Cerebellar cortex (tissue), 1 donor: ENCODE measurements around the gene OVOL3.
"Not testable (repeated sequence)": the region's sequence is repeated elsewhere in the genome, so short reads cannot be mapped to it uniquely, and the experiment has no call there.

ENCODE experiments used
- DNase-seq: peaks from one replicate; pipeline ENCODE4 v3.0.0-alpha.2; 2015; ENCODE audit warnings: low spot score

OVOL3 gene

DNA sequence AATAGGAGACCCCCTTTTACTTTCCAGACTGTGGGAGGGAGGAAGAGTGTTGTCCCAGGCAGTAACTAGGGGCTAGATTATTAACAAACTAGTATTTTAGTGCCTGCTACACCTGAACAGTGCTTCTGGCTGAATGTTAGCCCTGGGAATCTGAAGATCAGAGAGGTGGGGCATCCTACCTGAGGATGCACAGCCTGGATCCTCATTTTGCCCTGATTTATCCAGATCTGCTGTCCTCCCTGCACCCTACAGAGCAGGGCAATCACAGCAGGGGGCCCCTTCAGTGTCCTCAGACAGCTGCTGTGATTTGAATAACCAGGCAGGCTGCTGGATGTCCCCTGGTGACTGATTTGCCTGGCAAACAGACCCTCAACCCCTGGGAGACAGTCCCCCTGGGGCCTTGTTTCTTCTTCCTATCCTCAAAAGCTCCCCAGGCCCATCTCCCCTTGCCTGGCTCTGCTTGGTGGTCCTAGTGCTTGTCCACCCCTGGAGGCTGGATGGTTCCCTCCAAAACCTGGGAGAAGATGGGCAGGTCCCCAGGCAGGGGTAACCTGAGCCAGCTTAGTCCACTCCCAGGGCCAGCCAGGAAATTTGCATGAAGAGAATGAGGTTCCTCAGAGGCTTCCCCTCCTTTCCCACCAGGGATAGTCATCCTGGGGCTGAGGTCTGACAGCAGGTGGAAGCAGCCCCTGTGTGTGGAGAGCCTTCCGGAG is at the start of gene OVOL3:
Gene OVOL3, plus strand, starts transcription at position 657 of the 713 bp plus-strand sequence. CDS start 60 bp downstream, outside the sequence.
- no peak for DNase-seq

DNA sequence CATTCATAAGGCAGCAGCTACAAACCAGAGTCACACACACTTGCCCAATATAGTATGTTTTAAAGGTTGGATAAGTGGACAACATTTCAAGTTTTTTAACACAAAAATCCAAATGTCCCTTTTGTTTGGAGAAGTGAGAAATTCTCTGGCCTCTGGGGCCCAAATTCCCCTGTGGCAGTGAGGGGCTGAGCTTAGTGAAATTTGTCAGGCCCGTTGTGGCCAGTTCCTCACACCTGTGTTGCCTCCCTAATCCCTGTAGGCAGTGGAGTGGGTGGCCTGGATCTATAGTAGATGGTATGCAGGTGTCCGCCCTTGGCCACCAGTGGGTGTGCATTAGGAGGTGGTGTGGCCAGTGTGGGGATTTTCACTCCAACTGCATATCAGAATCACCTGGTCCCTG is 49.6 kb upstream of the OVOL3 start:
- no peak for DNase-seq

DNA sequence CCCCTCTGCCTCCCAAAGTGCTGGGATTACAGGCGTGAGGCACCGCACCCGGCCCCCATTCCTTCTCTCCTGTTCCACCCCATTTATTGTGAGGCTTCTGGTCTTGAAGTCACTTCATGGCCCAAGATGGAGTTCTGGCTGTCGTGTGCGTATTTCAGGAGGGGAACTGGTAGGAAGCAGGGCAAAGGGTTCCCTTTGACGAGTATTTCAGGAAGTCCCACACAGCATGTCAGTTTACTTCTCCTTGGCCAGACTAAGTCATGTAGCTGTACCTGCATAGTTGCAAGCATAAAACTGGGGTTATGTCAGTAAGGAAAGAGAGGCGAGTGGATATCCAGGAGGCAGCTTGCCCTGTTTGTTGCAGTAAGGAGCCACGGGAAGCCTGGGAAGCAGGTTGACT is 46.1 kb upstream of the OVOL3 start:
- no peak for DNase-seq

DNA sequence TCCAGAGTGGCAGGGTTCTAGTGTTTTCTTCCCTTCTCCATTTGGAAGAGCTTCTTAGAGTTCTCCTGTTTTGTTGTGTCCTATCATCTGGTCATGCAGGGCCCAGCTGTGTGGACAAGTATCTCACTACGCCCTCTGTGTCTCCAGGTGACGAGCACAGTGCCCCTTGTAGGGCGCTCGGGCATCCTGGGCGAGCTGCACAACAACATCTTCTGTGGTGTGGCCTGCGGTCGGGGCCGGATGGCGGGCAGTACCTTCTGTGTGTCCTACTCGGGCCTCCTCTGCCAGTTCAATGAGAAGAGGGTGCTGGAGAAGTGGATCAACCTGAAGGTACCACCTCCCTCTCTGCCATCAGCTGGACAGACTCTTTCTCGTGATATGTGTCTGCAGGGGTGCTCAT is 43.3 kb upstream of the OVOL3 start:
- no peak for DNase-seq

DNA sequence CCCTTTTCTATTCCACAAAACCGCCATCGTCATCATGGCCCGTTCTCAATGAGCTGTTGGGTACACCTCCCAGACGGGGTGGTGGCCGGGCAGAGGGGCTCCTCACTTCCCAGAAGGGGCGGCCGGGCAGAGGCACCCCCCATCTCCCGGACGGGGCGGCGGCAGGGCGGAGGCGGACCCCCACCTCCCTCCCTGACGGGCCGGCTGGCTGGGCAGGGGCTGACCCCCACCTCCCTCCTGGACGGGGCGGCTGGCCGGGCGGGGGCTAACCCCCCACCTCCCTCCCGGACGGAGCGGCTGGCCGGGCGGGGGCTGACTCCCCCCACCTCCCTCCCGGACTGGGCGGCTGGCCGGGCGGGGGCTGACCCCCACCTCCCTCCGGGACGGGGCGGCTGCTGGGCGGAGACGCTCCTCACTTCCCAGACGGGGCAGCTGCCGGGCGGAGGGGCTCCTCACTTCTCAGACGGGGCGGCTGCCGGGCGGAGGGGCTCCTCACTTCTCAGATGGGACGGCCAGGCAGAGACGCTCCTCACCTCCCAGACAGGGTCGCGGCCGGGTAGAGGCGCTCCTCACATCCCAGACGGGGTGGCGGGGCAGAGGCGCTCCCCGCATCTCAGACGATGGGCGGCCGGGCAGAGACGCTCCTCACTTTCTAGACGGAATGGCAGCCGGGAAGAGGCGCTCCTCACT is 42.0 kb upstream of the OVOL3 start:
- not testable (repeated sequence) for DNase-seq

DNA sequence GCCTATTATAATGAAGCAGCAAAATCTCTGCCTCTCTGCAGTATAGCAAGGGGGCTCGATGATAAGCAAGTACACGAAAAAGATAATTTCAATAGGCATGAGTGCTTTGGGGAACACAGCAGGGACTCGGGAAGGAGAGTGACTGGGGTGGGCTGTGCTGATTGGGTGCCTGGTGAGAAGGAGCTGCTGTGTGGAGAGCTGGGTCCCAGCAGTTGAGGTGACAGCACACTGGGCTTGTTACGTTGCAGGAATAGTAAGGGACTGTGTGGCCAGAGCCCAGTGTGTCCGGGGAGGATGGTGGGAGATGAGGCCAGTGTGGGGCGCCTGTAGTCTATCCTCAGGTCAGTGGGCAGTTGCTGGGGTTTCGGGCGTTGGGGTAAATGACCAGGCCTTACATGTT is 38.9 kb upstream of the OVOL3 start:
- DNase-seq, result no peak

DNA sequence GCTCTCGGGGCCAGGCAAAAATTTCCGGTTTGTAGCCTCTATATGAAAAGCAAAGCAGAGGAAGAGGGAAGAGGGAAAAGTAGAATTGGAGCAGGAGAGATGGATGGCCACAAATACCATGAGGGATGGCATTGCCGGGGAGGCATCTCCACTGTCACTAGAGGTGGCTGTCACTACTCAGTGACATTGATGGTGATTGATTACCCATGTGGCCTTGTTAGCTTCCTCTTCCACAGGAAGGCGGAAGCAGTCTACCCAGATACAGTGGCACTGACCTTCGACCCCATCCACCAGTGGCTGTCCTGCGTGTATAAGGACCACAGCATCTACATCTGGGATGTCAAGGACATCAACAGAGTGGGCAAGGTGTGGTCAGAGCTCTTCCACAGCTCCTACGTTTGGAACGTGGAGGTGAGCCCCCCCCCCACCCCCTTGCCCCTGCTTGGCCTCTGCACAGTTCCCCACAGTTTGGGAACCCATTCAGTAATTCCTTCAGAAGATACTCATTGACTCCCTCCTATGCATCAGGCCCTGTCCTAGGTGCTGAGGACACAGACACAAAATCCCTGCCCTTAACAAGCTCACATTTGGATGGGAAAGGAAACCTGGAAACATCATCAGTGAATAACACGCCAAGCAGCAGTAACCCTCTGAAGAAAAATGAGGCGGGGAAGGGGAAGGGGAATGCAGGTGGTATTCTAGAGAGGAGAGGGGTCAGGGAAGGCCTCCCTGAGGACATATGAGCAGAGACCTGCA is 37.6 kb upstream of the OVOL3 start:
- no peak for DNase-seq

DNA sequence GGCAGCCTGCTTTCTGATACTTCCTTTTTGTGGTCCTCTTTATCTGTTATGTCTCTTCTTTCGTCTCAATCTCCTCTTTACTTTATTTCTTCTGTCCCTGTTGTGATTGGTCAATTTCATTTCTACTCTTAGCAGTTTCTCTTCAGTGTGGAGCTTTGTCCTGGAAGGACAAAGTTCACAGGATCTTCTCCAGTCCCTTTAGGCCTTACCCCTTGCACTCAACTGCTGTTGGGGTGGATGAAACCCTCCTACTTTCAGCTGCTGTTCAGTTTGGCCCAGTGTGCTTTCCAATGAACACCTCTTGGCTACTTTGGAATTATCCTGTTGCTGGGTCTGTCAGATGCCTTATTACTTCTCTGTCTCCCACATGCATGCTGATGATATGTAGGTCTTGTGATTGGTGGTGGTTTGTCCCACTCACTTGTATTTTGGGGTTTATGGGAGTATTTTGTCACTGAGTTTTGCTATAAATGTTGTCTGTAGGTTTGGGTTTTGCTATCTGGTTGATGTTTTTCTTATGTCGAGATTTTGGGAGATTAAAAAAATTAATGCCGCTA is 31.5 kb upstream of the OVOL3 start:
- no peak for DNase-seq

DNA sequence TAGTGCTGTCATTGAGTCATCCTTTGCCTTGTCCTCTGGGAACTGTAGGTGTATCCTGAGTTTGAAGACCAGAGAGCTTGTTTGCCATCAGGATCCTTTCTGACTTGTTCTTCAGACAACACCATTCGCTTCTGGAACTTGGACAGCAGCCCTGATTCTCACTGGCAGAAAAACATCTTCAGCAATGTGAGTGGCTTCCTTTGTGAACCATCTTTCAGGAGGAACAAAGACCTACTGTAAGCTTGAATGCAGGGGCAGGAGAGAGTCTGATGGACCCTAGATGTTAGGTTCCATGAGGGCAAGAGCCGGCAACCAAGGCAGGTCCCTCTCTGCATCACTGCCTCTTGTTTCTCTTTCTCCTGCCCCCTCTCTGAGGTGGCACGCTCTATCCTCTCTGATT is 29.6 kb upstream of the OVOL3 start:
- DNase-seq, result no peak

DNA sequence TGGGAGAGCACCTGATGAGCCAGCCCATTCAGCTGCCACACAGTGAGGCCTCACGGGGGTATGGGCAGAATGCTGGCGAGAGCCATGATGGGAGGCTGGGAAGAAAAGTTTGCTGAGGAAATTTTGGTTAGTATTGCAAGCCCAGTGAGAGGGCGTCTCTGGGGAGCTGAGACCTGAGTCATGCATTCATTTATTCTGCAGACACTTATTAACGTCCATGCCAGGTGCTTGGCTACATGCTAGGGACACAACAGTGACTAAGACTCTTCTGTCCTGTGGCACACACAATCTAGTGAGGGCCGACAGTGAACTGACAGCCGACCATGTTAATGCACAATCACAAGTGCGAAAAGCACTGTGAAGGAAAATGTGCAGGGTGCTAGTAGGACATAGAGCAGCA is 29.0 kb upstream of the OVOL3 start:
- DNase-seq, result no peak

DNA sequence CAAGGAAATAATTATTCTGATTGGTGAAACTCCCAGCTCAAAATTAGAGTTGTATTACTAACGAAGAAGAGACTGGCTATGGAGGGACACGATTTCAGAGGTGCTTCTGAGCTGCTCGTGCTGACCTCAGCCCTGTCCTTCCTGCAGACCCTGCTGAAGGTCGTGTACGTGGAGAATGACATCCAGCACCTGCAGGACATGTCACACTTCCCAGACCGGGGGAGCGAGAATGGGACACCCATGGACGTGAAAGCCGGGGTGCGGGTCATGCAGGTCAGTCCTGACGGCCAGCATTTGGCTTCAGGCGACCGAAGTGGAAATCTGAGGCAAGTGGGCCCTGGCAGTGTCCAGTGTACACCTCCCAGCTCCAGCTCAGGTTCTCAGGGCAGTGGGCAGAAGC is 28.0 kb upstream of the OVOL3 start:
- DNase-seq, result no peak

DNA sequence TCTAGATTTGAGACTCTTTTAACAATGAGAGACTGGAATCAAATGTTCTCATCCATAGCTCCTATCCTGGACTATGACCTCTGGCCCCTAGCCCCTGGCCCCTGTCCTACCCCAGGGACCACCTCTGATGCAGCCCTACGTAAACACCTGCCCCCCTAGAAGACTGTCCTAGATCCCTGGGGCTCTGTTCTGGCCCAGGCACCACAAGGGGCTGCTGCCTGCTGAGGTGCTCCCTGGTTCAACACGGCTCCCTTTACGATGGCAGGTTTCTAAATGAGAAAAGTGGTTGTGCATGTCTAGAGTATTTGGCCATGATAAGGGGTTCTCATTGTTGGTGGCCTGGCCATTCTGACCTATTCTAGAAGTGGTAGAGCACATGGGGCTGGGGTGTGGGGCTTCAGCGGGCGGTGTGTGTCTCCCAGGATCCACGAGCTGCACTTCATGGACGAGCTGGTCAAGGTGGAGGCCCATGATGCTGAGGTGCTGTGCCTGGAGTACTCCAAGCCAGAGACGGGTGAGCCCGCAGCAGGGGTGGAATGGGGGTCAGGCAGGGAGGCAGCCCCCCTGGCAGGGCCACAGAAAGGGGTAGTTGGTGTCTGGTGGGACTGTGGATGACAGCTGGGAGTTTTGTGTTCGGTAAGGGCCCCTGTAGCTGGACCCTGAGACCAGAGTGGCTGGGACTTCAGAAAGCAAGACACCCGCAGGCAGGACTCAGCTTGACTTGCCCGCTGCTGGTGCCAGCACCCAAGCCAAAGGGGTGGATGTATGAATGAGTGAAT is 26.5 kb upstream of the OVOL3 start:
- DNase-seq, result no peak

DNA sequence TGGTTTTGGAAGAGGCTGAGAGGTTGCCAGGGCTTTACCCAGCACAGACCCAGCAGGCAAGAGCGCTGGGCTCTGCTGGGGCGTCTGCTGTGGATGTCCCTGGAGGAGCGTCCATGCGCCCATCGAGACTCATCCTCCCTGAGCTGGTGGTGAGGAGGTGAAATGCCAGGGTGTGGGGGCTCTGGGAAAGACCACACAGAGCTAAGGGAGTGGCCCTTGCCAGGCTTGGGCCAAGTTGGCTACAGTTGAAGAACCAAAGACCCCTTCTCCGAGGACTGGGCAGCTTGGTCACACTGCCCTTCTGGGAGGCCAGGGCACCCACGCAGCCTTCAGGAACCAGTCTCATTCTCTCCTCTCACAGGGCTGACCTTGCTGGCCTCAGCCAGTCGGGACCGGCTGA is 24.6 kb upstream of the OVOL3 start:
- no peak for DNase-seq

DNA sequence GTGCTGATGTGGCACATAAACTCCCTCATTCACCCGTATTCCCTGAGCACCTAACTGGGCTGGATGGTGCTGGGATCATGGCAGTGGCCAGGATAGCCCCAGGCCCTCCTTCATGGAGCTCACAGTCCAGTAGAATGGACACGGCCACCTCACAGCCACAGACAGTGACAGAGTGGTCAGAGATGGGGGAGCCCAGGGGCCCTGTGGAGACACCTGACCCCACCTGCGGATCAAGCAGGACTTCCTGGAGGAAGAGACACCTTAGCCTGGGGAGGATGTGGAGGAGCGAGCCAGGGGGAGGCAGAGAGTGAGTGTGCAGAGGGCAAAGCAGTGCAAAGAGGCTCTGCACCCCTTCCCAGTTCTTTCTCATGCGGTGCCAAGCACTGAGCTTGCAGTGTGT is 21.1 kb upstream of the OVOL3 start:
- no peak for DNase-seq

DNA sequence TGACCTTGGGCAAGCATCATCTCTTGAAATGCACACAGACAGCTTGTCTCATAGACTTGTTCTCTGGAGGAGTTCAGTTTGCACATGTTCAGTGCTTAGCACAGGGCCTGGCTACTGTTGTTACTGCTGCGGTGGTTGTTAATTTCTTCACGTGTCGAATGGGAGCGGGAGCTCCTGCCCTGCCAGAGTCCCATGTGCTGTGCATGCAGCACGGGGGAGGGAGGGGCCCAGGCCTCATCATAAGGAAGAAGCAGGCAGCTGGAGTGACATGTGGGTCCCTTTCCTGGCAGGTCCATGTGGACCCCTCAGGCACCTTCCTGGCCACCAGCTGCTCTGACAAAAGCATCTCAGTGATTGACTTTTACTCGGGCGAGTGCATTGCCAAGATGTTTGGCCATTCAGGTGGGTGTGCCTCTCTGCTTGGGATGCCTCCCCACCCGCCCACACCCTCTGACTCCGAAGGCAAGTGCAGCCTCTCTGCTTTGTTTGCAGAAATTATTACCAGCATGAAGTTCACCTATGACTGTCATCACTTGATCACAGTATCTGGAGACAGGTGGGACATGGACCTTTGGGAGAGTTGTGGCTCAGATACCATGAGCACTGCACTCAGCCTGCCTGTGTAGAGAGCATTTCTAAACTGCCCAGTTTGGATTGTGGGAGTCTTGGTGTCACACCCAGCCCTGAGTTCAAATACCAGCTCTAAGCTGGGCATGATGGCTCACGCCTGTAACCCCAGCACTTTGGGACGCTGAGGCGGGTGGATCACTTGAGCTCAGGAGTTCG is 19.8 kb upstream of the OVOL3 start:
- DNase-seq, result no peak

DNA sequence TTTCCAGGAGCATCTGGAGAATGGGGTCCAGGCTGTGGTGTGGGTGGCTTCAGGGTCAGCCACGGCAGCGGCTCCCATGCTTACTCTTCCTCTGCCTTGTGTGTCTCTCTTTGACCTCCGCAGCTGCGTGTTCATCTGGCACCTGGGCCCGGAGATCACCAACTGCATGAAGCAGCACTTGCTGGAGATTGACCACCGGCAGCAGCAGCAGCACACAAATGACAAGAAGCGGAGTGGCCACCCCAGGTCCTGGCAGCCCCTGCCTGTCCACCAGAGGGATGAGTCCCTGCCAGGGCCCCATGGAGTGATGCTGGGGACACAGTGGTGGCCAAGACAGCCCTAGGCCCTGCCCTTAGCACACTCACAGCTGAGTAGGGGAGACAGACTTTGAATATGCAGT is 18.4 kb upstream of the OVOL3 start:
- no peak for DNase-seq

DNA sequence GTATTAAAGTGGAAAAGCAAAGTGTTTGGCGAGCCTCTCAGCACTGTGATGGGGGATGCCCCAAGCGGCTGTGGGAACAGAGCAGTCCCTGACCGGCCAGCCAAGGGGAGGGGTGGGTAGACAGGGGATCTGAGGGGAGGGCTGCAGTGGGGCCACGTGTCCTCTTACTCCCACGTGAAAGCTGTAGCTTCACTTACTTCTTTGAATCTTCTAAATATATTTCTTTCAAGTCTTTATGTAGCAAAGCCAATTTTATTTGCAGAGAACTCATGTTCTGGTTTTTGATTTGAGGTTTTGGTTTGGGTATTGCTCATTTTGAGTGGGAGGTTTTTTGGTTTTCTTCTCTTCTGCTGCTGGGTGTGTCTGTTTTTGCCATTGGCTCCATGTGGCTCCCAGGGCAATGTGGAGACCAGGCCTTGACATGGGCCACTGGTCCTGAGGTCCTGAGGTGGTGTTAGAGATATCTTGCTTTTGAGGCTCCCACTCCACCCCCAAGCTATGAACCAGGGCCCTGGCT is 17.7 kb upstream of the OVOL3 start:
- no peak for DNase-seq

DNA sequence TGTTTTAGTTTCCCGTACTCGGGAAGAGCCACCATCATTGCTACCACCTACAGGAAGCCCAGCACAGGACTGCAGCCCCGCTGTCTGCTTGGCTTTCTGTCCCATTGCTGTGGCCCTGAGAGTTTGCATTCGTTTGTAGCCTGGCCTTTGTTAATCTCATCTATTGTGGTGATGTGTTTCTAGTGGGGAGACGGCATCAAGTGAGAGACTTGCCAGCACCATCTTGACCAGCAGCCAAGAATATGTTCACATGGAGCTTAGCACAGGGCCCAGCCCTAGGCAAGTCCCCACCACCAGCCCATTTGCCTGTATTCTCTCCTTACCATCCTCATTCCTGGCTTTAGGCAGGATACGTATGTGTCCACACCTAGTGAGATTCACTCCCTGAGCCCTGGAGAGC is 17.3 kb upstream of the OVOL3 start:
- DNase-seq, result peak; percentile 65

DNA sequence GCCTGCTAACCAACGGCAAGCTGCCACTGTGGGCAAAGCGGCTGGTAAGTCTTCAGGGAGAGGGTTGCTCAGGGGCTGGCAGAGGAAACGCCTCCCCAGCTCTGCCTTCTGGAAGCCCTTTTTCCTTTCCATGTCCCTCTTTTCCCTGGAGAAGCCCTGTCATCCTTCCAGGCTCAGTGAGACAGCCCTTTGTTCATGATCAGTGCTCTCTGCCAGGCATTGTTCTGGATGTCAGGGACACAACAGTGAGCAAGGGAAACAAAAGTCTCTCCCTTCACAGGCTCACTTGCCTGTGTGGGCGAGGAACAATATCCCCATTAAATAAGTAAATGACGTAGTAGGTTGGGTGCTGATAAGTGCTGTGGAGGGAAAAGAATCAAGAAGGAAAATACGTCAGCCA is 13.9 kb upstream of the OVOL3 start:
- no peak for DNase-seq

DNA sequence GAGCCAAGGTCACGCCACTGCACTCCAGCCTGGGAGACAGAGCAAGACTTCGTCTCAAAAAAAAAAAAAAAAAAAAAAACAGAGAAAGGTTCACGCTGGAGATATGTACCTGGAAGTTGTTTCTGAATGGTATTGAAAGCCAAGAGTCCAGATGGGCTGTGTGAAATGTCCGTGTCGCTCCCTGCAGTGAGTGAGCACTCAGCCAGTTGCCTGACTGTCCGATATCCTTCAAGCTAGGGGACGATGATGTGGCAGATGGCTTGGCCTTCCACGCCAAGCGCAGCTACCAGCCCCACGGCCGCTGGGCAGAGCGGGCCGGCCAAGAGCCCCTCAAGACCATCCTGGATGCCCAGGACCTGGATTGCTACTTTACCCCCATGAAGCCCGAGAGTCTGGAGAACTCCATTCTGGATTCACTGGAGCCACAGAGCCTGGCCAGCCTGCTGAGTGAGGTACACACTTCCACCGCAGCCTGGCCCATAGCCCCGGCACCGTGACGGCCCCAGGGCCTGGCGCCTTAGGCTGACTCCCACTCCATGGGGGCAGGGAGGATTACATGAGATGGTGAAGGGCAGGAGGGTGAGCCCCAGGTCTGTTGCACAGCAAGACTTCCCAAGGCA is 11.7 kb upstream of the OVOL3 start:
- DNase-seq, result peak; percentile 91

DNA sequence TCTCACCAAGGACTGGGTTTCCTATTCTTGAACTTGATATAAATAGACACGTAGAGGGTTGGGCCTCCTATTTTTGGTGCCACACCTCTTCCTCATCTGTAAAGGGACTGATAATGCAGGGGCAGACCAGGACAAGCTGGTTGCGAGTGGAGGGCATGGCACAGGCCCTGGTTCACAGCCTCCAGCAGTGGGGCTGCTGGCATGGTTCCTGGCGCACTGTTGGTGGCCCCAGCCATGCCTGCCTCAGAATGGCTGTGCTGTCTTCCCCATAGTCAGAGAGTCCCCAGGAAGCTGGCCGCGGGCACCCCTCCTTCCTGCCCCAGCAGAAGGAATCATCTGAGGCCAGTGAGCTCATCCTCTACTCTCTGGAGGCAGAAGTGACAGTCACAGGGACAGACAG is 10.5 kb upstream of the OVOL3 start:
- peak; percentile 80 for DNase-seq
